Eye (tissue), 1 donor: ENCODE results near the gene GGACT.
"Not testable (repeated sequence)": the region's sequence is repeated elsewhere in the genome, so short reads cannot be mapped to it uniquely, and the experiment has no call there.

Source experiments
- DNase-seq: peaks from one replicate; pipeline ENCODE4 v3.0.0-alpha.2; 2015

Gene GGACT

DNA sequence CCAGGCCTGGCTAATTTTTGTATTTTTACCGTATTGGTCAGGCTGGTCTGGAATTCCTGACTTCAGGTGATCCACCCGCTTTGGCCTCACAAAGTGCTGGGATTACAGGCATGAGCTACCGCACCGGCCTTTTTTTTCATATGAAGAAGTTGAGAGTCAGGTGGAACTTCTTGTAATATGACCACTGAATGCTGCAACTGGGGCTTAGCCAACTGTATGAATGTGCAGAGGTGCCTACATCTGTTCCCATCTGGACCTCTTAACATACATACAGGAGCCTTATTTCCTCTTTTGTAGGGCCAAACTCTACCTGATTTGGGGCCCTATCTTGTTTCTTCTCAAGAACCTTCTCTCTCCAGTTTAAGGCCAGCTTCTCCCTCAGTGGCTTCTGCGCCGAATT is 11.9 kb upstream of the GGACT start:
- no peak for DNase-seq

GRCh38 chr13:100597253-100597652 is 8.7 kb upstream of the GGACT start:
- DNase-seq: no peak

- DNase-seq: no peak
Observed at GRCh38 chr13:100596516-100596915, 7.9 kb upstream of the GGACT start.

GRCh38 chr13:100594731-100595130 is 6.1 kb upstream of the GGACT start:
- DNase-seq: no peak

DNA sequence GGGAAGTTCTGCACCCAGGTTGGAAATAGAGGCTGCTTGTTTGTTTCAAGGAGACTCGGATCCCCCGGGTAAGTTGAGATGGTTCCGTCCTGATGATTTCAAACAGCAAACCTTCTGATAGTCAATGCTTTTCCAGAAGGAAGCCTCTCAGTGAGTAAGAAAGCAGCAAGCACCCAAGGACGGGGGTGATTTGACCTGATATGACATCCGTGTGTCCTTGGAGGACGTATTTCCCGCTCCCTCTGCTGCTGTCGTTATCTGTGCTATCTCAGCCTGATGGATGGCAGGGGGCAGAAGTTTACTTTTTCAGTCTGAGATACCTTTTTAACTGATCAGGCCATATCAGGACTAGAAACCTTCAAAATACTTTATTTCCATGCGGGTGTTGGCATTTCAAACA is 5.7 kb upstream of the GGACT start:
- DNase-seq: no peak

GRCh38 chr13:100589178-100589725 is 663 bp upstream of the GGACT start:
- DNase-seq: peak; percentile 30

- no peak for DNase-seq
Observed at GRCh38 chr13:100584896-100585295, 3.7 kb downstream of the GGACT start.

DNA sequence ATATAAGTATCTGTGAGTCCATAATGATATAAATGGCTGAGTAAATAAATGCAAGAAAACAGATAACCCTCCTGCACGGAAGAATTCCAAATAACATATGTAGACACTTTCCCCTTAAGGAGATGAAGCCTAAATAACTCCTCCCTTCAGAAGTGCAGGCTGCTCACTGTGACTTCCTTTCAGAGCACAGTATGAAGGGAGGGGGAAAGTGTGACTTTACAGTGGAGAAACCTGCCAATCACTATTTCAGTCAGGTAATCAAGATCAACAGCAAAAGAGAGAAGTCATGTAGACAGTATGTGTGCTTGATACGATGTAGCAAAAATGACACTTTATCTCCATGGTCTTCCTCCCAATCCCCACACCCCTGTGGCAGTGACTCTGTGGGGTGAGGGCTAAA is 7.1 kb downstream of the GGACT start:
- no peak for DNase-seq

DNA sequence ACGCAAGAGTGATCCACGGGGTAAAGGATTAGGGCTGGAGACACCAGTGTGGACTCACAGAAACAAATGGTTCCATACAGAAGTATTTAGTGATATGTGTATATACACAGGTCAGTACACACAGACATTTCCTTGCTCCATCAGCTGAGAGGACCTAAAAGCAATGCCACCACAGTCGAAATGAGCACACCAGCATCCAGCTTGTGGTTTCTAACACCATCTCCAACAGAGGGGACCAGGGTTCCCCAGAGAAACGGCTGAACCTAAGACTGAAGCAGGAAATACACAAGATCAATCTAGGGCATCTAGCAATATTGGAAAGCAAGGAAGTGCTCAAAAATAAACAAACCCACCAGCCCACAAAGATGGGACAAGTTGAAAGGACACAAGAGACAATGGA is 7.6 kb downstream of the GGACT start:
- no peak for DNase-seq

DNA sequence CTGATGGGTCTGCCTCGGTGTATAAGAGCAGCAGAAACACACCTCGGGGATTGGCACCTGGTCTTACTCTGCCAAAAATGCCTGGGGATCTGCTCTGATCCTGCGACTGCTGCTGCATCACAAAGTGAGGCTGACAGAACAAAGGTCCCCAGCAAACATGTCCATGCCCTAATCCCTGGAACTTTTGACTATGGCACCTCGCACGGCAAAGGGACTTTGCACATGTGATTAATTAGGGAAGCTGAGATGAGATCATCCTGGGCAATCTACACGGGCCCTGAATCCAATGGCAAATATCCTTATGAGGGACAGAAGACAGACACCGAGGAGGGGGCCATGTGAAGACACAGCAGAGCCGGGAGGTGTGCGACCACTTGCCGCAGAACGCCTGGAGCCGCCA is 8.5 kb downstream of the GGACT start:
- no peak for DNase-seq

DNA sequence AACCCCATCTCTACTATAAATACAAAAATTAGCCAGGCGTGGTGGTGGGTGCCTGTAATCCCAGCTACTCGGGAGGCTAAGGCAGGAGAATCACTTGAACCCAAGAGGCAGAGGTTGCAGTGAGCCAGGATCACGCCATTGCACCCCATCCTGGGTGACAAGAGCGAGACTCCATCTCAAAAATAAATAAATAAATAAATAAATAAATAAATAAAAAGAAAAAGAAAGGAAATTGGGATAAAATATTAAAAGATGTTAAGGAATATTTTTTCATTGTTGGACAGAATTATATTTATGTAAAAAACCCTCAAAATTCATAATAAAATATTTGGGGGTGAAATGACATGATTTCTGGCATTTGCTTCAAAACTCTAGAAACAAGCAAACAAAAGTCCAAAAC is 11.3 kb downstream of the GGACT start:
- DNase-seq: not testable (repeated sequence)

- DNase-seq: peak; percentile 66
Observed at GRCh38 chr13:100573121-100573520, 15.5 kb downstream of the GGACT start.

DNA sequence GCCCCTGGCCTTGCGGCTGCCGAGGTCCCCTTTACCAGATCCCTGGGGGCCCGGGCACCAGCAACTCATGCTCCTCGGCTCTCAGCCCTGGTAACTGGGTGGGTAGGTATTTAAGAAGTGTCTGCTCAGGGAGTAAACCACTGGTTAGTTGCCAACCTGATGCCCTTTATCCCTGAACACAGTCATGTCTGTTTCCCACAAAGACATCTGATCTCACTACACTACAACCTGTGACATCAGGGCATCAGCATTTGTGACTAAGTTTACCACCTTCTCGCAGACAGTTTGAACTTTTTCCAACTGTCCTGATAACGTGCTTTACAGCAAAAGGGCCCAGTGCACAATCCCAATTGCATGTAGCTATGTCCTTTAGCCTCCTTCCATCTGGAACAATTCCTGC is 22.0 kb downstream of the GGACT start:
- DNase-seq: no peak

DNA sequence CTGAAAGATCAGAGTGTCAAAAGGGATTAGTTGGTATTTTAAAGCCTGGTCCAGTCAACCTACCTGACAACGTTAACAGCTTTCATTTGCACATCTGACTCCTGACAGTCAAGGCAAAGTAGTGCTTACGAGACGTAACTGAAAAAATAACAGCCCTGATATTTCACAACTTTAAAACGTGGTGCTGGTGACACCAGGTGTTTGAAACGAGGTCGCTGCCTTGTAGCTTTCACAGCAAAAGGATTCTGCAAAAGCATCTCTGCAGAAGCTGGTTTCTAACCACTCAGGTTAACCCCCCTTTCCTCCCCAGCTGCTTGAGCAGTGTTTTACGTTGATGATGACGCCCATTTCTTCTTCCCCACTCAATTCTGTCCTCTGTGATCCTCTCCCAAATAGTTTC is 23.3 kb downstream of the GGACT start:
- no peak for DNase-seq

DNA sequence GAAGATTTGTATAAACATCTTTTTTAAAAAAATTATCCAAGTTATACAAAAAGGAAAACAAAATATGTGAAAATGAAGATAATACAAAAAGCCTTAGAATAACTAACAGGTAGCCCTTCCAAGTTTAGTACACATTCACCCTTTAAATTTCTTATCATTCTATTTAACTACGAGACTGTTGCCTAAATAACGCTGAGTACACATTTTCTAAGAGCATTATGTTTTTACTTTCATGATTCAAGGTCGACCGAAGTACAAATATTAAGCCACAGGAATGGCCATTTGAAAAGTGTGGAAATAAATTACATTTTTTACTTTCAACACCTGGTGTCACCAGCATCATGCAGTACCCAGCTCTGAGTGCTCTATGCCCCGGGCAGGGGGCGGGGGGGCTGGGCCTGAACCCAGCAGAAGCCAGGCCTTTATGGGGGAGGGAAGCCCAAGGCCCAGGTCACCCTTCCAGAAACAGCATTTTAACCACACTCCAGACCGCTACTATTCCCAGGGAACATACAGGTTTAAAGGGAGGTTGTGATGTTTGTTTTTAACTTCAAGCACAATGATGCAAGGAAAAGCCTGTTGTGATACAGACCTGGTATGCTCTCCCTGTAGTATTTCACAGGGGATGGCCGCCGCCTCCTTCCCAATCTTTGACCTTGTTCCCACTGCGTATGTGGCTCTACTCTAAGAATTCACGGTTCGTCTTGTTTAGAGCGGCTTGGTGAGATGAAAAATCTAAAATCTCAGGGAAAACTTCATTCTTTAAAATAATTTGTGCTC is 24.0 kb downstream of the GGACT start:
- DNase-seq: no peak

DNA sequence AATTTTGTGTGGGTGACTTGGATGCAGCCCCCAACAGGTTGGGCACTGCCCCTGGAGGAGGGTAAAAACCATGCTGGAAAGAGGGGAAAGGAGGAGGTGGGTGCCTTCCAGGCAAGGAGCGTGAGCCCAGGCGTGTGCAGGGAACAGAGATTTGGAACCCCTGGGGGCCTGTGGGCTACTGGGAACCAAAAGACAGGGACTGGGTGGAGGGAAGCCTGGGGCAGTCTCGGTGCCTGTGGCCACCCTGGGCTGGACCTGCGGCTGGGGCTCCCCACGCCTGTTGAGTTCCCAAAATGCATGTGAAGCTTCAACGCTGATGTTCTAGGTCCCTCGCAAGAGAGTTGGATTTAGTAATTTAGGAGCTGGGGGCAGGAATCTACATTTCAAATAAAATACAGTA is 24.8 kb downstream of the GGACT start:
- no peak for DNase-seq

DNA sequence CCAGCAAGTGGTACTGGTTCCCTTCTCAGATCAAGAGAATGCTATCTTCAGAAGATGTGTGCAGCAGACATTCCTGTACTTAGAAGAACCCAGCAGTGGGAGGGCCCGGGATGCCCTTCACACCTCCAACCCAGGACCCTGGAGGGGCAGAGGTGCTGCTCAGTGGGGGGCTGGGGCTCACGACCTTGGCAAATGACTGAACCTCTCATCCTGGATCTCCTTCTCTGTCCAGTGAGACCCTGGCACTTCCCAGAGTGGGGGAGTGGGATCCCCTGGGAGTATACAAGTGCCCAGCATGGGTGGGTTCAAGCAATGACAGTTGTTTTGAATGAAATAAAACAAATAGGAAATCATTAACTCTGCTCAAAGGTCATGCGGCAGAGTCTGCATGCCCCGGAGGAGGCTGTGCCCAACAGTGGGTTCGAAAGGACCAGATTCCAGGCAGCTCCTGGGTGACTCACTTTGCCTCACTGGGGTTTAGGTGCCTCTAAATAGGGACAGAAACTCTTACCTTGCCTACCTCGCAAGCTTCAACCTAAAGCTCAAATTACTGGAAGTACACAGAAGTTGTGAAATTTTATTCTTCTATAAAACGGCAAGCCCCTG is 26.9 kb downstream of the GGACT start:
- DNase-seq: no peak

GRCh38 chr13:100561158-100561499 is 27.5 kb downstream of the GGACT start:
- DNase-seq: no peak

DNA sequence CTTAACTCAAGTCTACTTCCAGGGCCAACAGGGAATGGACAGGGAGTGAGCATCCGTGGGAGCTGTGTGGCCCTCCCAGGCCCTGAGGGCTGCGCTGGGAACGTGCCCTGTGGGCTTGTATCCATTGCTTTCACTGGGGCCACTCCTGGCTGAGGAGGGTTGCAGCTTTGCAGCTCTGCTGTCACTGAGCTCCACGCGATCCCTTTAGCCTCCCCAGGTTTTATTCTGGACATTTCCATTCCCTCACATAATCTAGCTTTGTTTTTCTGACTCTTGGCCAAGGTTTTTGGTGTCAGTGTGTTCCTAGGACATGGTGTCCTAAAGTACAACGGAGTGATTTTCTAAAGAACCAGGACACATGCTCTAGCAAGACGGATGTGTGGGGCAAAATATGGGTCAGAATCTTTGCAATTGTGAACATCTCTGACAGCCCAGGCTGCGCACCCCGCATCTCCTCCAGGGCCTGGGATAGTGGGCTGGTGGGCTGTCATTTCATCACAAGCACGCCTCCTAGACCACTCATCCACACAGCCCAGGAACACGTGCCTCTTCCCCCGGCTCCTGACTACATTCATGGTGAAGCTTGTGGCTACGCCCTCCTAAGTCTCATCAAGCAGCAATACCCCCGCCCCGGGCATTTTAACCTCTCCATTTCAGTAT is 28.0 kb downstream of the GGACT start:
- DNase-seq: no peak

DNA sequence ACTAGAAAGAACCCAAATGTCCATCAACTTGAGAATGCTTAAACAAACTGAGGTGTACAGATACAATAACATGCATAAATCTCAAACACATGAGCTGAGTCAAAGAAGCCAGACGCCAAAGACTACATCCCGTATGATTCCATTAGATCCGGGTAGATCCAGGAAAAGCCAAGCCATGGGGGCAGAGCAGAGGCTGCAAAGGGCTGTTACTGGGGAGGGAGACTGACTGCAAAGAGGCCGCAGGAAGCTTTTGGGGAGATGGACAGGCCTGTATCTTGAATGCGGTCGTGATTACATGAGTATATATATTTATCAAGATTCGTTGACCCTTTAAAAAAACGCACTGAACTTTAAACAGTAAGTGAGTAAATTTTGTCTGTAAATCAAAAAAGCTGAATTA is 28.7 kb downstream of the GGACT start:
- no peak for DNase-seq

GRCh38 chr13:100552755-100553154 is 35.8 kb downstream of the GGACT start:
- no peak for DNase-seq

- no peak for DNase-seq
Observed at GRCh38 chr13:100549316-100549715, 39.3 kb downstream of the GGACT start.

- DNase-seq: peak; percentile 53
Observed at GRCh38 chr13:100547791-100548201, 40.8 kb downstream of the GGACT start.
